ENCODE data around the gene TACC2.

TACC2 gene

DNA sequence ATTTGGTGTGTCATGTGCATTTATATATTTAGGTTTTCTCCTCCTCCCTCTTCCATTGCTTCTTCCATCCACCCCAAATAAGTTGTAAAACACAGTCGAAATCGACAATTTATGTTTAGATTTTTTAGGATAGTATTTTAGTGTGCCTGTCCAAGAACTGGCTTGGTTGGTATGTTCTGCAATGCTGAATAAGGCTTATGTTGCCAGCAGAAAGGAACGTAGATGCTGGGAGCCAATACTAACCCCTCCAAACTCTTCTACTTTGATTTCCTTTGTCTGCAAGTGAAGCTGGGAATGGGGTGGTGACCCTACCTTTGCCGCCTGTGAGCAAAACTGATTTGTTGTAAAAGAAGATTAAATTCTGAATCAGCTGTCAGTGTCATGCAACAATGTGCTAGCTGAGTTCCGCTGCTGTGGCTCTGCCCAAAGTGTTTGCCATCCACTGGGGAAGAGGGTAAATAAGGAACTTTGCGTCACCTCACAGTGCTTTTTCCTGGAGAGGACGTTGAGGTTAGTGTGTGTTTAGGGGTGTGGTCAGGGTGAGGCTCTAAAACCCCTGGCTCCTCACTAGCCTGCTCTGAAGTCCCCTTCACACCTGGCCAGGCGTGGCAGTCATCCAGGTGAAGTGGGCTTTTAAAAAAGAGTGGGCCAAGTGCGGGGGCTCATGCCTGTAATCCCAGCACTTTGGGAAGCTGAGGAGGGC lies 44.4 kb downstream of the TACC2 start:
- DNase-seq: no peak

DNA sequence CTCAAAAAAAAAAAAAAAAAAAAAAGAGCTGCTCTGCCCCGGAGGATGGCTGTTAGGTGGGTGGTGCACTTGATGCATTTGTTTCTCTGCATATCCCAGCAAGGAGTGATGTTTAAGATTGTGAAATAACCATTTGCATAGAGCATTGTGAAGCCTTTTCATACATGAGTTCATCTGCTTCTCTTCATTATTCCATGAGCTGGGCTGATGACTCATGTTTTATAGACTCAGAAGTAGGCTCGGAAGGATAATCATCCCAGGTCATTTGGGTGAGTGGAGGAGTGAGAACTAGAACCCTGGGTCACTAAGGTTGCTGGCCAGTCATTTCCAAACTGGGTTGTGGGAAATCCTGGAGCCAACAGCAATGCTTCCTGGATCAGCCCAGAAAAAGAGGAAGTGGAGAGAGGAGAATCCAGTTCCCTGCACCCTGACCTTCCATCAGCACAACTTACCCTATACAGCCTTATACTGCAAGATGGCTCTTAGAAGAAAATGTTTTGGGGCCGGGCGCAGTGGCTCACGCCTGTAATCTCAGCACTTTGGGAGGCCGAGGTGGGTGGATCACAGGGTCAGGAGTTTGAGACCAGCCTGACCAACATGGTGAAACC lies 45.3 kb downstream of the TACC2 start:
- DNase-seq: no peak

DNA sequence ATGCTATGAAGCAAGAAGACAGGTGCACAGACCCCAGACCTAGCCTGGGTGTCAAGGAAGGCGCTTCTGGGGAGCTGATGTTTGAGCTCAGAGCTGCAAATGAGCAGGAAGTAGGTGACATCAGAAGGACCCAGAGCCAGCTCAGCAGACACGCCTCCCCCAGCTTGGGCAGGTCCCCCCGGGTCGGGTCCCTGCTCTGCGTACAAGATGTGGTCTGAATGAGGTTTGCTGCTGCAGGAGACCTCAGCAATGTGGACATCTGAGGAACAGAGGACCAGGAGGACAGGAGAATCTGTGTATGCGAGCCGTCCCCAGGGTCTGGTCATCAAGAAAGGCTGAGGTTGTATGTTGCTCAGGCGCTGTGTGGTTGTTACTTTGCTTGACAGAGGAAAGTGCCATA lies 51.8 kb downstream of the TACC2 start:
- DNase-seq: no peak

DNA sequence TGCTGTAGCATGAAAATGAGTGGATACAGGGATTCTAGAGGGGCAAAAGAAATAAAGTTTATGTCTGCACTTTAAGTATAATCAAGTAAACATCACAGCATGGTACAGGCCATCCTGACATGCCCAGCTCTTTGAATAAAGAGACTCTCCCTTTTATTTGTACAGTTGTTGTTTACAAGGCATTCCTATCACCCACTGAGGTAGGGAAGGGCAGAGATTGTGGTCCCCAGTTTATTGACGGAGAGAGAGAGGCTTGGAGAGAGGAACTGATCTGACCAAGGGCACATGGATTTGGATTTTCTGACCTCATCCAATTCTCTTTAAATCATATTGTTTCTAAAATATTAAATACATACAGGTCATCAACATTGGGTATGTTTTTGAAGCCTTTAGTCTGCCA lies 53.9 kb downstream of the TACC2 start:
- no peak for DNase-seq

DNA sequence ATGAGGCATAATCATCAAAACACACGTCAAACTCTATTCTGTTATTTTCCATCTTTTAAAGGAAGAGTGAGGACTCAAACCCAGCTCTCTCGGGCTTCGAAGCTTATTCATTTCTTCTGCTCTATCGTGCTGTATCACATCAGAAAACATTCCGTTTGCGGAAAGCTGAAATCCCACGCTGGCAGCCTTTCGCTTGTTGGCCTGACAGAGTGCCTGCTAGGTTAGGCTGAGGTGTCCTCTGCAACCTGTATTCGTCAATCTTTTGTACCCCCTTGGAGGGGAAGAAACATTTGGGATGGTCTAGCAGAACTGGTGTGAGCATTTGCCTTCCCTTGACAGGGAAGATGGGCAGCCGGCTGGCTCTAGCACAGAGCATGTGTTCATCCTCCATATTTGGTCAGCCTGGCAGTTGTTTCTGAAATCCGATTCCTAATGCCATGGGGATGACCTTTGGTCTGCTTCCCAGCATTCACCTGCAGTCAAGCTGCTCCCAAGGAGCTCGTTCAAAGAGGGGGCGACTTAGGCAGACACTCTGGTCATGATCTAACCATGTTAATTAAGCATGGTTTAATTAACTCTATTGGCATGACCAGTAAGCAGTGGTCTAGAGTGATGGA lies 55.2 kb downstream of the TACC2 start:
- no peak for DNase-seq

DNA sequence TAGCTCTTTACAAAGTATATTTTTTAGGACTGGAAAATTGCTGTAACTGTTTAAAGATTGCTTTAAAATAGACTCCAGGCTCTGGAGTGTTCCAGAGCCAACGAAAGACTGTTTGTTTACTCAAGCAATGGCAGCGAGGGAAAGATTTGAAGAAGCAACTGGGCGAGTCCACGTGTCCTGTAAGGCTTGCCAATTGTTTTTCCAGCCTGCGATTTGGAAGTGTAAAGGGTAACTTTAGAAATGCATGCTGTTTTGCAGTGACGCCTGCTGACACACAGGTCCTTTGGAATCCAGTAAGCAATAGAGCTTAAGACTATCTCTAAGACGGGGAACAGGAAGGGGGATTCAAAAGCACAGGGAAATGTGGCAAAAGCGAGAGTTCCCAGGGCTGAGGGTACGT lies 55.8 kb downstream of the TACC2 start:
- DNase-seq: no peak

DNA sequence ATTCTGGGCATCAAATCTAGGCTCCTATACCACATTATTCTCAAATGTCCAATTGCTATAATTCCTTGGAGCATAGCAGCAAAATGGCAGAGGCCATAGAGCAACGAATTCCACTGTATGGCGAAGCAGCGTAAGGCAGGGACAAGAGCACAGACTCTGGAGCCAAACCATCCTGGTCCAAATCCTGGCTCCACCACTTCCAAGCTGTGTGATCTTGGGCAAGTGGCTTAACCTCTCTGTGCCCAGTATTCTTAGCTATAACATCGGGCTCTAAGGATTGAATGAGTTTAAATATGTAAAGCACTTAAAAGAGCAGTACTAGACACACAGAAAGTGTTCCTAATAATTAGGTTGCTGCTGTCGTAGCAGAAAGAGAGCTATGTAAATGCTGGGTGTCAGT lies 56.2 kb downstream of the TACC2 start:
- DNase-seq: no peak

DNA sequence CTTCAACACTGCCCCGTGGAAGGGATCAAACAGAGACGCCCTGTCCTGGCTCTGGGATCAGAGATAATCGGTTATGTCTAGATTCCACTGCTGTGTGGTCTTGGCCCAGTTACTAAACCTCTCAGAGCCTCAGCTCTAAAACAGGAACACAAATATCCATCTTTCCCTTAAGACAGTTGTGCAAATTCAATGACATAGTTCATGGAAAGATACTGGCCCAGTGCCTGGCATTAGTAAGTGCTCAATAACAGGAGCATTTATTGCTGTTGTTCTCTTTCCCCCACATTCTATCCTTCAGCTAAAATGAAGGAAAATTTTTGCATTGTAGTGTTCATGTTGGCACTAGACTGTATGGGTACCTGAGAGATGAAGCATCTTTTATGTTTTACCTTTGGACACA lies 58.6 kb downstream of the TACC2 start:
- DNase-seq: no peak

DNA sequence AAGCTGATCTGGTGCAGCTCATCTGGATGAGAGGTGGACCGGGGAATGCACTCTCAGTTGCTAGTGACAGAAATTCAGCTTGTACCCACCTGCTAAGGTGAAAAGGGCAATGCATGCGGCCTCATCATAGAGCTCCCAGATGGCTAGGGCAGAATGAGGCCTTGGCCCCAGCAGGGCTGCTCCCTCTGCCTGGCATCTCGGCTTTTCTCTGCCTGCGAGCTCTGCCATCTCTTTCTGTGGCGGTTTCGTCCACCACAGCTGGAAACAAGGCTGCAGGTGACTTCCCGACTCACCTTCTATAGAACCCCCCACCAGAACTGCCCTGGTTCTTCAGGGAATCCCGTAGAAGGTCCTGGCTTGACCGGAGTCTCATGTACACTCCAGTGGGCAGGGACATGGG lies 60.1 kb downstream of the TACC2 start:
- no peak for DNase-seq

DNA sequence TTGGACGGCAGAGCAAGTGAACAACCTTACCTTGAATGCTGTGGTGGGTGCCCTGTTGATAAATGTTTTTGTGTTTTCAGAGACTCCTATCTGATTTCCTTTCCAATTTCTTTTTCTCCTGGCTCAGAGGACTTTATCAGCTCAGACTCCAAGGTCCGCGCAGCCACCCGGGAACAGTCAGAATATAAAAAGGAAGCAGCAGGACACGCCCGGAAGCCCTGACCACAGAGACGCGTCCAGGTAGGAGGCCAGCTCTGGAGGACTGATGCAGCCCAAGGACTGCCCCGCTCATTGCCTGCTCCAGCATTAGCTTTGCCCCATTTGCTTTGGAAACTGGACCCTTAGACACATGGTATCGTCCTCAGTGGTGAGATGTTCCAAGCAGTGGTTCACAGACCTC lies 61.3 kb downstream of the TACC2 start:
- DNase-seq: no peak

DNA sequence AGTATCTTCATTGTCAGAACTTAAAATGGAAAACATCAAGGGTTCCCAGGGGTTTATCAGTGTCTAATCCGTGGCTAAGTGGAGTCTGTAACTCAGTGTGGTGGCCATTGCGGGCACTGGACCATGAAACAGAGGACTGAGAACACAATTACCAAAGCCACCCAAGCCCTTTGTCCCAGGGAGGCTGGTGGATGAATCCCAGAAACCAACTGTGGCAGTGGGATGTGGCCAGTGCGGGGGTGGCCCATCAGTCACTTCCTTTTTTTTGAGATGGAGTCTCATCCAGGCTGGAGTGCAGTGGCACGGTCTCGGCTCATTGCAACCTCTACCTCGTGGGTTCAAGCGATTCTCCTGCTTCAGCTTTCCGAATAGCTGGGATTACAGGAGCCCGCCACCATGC lies 61.8 kb downstream of the TACC2 start:
- DNase-seq: no peak

DNA sequence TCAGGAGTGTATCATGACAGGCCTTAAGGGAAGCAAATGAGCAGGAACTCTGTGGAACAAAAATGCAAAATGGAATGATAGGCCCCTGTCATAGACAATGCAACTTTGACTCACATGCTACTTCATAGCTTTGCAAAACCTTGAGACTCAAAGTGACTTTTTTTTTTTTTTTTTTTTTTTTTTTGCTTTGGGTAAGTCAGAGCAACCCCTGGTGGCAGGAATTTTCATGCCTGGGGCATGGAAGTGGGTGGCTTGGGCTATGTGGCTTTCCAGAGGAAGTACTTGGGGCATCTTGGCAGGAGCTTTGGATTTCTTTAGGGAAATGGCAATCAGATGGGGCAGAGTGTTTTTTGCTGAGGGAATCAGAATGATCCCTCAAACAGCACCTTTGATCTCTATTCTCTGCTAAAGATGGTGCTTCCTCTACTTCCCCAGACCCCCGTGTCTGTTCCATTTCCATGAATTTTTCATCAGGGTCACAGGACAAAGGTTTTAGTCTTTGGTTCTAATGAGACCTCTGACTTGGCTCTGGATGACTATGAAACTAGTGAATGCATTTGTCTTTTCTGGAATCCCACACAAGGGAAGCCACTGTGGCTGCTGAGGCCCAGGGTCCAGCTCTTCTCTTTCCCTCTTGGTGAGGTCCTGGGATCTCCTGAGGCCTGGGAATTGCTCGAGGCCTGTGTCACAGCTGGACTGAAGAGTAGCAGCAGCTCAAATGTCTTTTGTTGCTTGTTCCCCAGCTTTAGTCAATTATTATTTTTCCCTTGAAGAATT lies 62.8 kb downstream of the TACC2 start:
- no peak for DNase-seq

DNA sequence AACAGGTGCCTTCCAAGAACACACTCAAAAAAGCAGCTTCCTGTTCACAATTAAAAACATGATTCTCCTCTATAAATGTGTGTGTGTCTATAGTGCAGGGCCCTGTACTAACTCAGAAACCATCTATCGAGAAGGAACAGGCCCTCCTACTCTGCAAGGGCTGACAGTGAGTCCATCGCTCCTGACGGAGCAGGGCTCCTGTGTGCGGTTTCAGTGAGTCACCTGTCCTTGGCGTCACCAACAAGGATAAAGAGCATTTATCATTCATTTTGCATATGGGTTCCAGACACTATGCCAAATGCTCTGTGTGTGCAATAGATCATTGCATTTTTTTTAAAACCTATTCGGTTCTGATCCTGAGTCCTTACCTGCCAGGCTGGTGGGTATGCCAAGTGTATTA lies 63.7 kb downstream of the TACC2 start:
- no peak for DNase-seq

DNA sequence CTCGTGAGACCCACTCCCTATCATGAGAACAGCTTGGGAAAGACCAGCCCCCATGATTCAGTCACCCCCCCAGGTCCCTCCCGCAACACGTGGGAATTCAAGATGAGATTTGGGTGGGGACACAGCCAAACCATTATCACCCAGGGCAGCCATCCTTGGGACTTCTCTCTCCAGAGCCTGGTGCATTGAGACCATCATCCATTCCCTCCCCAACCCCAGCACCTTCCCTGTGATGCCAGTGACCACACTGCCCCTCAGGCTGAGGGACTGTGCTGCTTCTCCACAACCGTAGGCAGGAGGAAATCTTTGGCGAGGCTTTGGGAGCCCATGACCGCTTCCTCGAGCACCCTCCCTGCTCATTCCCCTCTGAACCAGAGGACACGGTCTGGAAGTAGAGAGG lies 64.4 kb downstream of the TACC2 start:
- no peak for DNase-seq

DNA sequence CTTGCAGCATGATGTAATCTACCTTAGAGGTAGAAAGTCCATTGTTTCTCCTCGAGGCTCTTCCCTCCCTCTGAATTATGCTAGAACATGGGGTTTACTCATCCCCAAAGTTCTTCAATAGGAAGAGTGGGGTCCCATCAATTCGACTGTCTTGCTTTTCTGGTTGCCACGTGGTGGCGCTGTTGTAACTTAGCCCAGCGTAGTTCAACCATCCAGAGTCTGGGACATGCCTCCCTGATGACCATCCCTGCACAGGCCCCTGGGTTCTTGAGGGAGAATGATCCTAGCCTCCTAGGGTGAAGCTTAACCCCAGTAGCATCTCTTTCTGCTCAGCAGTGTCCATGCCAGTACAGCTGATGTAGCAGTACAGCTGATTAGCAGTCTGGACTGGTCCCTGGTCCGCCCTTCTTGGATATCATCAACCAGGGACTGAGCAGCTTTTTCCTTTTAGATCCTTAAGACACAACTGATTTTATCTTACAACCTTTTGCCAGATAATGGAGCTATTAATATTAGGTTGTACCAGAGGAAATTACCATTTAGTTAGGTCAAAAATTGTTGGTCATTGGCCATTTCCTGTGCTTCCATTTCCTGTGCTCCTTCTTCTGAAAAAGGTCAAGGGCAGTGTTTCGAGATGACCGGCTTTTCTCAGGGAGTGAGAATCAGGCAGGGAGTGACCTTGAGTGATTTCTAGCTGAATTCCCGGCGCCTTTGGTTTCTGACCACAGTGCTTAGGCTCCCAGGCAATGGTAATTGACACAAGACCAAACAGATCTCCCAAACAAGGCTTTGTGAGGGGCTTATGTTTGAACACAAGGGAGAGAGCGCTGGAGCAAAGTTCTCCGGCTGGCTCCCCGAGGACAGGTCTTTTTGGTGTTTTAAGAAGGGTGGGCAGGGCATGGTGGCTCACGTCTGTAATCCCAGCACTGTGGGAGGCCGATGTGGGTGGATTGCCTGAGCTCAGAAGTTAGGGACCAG lies 65.4 kb downstream of the TACC2 start:
- no peak for DNase-seq

DNA sequence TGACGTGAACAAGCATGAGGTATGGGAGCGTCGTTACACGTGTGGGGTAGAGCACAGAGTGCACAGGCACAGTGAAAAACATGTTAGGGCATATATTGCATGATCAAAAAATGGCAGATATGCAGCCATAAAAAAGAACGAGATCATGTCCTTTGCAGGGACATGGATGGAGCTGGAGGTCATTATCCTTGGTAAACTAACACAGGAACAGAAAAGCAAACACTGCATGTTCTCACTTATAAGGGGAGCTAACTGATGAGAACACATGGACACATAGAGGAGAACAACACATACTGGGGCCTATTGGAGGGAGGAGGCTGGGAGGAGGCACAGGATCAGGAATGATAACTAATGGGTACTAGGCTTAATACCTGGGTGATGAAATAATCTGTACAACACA lies 66.3 kb downstream of the TACC2 start:
- DNase-seq: no peak

DNA sequence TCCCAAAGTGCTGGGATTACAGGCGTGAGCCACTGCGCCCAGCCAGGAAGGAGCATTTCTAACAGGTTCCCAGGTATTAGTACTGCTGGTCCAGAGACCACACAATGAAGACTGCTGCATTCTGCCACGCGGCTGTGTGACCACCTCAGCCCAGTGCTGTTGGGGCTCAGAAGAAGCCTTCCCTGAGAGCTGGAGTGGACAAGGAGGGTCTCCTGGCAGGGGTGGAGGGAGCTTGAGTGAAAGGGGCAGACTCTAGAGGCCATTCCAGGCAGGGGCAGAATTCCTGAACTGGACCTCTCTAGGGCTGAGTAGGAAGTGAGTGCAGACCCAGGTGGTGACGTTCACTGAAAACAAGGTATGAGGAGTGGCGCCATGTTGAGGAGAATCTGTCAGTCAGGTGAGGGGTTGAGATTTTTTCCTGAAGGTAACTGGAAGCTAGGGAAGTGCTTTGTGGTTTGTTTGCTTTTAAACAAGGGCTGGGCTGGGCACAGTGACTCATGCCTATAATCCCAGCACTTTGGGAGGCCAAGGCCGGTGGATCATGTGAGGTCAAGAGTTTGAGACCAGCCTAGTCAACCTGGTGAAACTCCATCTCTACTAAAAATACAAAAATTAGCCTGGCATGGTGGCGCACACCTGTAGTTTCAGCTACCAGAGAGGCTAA lies 67.6 kb downstream of the TACC2 start:
- DNase-seq: no peak

DNA sequence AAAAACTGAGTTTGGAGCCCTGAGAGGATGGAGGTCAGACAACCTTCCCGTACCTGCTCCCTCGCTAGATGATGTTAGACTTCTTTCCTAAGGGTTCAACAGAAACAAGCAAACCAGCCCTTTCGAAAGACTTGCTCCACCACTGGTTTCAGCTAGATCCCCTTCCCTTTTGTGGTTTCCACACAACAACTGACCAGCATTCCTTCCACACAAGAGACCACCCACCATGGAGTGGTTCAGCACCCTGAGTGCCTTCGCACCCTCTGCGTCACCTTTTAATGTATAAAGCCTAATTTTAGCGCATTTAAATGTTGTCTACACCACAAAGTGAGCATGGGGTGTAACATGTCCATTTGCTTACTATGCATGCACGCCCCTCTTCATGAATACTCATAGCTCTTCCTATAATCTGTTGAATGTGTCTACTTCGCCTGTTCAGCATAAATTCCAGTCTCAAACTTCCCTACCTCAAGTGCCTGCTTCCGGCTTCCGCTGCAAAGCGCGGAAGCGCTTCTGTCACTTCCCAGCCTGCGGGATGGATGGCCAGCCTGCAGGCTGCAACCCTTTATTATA lies 69.0 kb downstream of the TACC2 start:
- no peak for DNase-seq

DNA sequence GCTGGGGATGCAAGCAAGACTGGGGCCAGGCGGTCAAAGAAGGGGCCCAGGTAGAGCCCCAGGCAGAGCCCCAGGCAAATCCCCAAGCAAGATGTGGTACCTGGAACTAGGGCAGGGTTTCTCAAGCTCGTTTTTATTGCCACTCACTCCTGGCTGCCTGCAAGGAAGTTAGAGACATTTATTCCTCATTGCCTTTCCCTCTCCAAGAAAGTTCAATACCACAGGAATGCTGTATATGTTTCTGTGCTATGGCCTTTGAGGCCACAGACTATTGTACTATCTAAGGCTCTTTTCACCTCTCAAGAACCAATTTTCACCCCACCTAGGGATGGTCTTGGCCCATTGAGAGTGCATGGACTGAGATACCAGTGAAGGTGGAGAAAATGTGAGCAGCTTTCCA lies 71.3 kb downstream of the TACC2 start:
- no peak for DNase-seq

DNA sequence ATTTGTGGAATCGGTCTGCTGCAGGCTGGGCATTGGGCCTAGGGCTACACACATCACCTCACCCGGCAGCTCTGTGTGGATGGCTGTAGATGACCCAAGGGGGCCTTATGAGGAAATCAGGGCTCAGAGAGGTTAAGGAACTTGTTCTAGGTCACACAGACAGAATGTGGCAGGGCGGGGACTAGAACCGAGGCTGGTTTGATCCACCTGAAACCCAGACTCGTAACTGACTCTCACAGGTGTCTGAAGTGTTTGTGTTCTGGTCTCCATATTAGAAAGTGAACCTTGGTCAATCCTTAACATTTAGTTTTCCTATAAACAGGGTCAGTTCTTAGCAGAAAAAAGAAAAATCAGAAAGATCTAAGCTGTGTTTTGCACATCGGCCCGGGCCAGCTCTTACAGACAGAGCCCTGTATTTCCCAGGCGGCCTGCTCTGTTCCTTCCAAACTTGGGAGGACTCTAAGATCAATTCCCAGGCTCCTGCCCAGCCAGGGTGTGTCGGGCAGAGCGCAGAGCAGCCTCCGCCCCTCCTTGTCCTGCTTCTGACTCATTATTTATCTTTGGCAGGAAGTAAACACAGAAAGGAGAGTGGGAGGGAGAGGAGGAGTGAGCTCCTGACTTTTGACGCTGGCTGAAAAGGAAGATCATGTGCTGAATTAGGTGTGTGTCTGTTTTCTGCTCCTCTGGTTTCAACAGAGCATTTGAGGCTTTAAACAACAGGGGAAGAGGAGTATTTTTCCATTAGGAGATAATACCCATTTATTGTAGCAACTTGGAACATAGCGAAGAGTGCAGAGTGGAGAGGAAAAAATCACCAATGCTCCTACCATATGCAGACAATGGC lies 74.1 kb downstream of the TACC2 start:
- no peak for DNase-seq

Measured in stimulated activated CD4-positive, alpha-beta T cell treated with anti-CD3 and anti-CD28 coated beads, Interleukin-1b, Interleukin-23, amount 100 ng/mL, for 48 hours (primary cell).